Embryonic facial prominence (tissue), 1 donor: ENCODE results near the gene SNTG2.

ENCODE experiments used
- DNase-seq: peaks from one replicate; pipeline ENCODE4 v3.0.0-alpha.2; 2016; ENCODE audit errors: extremely low spot score

SNTG2 gene

DNA sequence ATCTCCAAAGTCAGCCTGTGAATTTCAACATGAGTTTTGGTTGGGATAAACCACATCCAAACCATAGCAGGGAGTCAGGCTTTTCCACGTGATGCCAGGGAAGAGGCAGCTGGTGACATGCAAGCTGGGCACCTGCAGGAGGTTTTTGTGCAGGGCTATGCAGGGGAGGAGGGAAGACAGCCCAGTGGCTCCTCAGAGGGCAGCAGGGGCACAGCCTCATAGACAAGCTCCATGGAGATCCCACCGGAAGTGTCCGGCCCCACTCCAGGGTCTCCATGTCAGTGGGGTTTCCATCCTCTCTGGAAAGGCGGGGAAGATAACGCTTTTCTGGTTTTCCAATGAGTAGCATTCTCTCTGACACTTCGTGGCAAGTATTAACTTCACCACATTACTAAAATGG, 327.0 kb downstream of the SNTG2 start:
- DNase-seq = no peak

DNA sequence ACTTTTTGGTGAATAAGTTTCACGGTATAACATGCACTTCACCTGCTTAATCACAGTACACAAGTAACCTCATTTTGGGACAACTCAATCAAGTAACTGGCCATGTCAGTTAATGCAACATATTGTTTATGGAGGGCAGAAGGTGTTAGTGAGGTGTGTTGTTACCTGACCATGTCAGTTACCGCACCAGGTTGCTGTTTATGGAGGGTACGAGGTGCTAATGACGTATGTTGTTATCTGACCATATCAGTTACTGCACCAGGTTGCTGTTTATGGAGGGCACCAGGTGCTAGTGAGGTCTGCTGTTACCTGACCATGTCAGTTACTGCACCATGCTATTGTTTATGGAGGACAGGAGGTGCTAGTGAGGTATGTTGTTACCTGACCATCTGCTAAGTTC, 327.5 kb downstream of the SNTG2 start:
- DNase-seq = no peak

DNA sequence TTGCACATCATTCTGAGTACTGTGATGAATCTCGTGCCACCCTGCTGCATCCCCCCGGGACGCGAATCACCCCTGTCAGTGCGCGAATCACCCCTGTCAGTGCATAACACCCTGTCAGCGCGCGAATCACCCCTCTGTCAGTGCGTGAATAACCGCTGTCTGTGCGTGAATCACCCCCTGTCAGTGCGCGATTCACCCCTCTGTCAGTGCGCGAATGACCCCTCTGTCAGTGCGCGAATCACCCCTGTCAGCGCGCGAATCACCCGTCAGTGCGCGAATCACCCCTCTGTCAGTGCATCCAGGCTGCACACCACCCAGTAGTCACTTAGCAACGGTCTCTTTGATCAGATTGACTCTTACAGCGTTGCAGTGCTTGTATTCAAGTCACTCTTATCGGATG, 328.2 kb downstream of the SNTG2 start:
- no peak for DNase-seq

DNA sequence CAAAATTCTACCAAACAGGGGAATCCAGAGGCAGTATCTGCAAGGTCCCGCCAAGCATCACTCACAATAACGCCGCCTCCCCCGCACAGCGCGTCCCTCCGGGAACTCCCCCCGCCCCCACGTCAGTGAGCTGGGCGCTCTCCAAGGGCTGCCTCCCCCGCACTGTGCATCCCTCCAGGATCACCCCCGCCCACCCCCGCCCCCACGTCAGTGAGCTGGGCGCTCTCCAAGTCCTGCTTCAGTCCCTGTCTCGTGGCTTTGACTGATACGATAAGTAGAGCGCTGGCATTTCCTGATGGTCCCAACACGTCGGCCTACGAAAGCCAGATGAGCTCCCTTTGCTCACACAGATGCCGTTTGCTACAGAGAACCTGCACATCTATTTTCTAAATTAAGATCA, 331.9 kb downstream of the SNTG2 start:
- no peak for DNase-seq

DNA sequence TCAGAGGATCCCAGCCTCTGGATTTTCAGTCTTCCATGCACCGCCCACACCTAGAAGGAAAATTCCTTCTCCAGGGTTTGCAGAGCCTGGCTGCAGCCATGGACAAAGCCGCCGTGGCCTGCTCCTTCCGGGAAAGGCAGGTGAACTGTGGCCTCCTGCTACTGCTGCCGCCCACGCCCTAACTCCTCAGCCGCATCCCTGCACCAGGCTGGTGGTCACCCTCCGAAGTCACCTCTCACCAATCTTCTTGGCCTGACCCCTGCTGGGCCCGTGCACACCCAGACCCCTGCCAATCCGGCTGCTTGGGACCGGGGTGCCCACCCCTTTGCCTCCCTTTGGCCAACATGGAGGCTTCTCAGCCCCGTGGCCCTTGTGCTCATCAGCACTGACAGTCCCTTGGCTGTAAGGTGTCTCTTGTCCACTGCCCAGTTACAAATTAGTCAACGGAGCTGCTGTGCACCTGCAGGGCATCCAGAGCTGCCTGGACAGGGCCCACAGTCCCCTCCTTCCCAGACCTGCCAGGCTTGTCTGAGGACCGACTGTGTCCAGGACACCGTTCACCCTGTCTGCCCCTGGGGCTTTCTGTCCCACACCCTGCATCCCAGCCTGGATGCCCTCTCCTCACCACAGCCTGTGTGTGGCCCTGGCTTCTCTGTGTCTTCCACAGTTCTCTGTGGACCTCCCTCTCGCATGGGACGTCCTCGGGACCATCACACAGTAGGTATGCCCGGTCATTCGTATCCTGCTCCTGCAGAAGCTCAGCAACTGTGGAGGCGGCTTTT, 332.6 kb downstream of the SNTG2 start:
- DNase-seq = no peak

DNA sequence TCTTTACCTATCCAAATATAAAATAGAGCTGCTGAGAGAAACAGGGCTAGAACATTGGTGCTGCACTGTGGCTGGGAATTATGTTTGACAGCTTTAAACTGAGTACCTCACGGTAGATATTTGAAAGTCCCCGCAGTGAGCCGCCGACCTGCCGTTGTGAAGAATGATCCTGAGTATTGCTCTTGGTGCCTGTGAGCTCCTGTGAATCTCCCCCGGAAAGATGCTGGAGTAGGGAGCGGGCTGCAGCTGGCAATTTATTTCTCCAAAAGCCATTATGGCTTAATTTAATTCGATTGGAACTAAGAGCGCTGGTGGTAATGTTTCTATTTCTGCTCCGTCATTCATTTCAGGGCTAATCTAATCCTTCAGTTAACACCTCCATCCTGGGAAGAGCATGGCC, 333.2 kb downstream of the SNTG2 start:
- DNase-seq = no peak

DNA sequence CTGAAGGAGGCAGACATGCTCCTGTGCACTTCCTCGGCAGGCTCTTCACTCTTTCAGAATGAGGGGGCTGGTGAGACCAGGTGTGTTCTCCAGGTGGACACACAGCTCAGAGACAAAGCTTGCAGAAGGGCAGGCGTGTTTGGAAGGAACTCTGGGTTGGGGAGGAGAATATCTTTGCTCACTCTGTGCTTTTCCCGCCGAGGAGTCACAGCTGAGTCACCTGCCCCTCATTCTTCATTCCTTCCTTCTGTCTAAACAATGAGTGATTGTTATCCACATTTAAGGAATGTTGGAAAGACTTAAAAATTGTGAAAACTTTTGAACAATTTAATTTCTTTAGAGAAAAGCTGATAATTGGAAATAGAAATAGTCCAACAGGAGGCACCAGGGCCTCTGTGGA, 336.3 kb downstream of the SNTG2 start:
- DNase-seq = no peak

DNA sequence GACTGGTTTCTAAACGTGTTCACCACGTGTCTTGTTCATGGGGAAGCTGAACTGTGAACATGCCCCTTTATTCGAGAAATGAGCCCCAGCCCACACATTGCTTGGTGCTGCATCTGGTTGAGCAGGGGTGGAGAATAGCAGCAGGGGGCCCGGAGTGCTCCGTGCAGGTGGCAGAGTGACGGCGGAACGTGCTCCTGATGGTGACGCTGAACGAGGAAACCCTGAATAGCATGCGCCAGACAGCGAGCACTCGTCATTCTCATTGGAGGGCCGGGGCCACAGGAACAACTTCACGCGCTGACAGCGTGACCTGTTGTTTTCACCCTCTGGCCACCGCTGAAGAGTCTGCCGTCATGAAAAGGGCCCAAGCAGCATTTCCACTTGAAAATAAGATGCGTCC, 336.8 kb downstream of the SNTG2 start:
- DNase-seq = no peak

DNA sequence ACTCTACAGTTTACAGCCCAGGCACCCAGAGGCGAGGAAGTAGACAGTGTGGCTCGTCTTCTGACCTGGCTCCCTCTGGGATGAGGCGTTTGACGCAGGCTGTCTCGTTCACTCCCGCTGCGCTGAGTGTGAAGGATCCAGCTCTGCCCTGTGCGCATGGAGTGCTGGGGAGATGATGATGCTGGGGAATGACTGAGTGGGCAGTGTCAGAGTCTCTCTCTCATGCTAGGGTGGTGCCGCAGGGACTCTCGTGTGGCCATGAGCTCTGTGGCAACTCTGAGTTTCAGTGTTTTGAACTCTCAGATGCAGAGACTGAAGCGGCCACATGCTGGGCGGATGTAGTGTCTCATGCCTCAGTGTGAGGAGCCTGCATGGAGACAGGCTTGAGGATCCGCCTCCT, 344.3 kb downstream of the SNTG2 start:
- DNase-seq = no peak

DNA sequence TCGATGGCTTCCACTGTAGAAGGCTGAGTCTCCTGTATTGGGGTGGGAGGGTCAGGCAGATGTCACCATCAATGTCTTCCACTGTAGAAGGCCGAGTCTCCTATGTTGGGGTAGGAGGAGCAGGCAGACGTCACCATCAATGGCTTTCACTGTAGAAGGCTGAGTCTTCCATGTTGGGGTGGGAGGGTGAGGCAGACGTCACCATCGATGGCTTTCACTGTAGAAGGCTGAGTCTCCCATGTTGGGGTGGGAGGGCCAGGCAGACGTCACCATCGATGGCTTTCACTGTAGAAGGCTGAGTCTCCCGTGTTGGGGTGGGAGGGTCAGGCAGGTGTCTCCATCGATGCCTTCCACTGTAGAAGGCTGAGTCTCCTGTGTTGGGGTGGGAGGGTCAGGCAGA, 345.1 kb downstream of the SNTG2 start:
- DNase-seq = no peak

DNA sequence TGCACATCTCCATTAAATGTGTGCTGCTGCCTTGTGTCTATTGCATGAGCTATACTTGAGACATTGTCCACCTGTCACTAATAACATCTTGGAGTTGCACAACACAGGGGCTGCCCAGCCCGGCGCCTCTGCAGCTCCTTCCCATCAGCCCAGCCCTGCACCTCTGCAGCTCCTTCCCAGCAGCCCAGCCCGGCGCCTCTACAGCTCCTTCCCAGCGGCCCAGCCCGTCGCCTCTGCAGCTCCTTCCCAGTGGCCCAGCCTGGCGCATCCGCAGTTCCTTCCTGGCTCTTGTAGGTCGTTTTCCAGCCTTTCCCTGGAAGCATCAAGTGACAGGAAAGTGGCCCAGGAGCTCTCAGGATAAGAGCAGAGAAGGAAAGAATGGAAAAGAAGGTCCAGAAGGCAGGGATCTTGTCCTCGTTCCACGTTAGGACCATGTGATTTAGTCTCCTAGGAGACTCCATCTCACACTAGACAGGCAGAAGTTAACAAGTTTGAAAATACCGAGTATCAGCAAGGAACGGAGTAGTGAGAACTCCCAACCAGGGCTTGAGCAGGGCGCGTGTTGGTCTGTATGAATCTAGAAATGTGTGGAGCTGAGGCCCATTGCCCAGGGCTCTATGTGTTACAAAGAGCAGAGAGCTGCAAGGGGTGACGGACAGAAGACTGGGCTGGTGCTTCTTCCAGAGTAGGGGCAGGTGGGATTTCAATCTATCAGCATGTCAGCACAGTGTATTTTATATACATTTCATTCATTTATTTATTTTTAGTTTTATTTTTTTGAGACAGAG, 346.9 kb downstream of the SNTG2 start:
- no peak for DNase-seq

DNA sequence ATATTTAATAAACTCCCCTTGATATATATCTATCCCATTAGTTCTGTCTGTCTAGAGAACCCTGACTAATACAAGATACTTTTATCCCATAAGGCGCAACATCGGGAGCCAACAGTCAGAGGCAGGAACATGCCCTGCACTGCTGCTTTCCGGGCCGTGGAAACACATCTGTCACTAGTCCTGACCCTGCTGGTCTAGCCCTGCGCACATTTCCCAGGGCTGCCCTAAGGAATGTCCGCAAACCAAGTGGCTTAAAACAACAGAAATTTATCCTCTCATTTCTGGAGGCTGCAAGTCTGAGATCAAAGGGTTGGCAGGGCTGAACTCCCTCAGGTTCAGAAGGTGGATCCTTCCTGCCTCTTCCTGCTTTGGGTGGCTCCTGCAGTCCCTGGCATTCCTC, 348.4 kb downstream of the SNTG2 start:
- no peak for DNase-seq

DNA sequence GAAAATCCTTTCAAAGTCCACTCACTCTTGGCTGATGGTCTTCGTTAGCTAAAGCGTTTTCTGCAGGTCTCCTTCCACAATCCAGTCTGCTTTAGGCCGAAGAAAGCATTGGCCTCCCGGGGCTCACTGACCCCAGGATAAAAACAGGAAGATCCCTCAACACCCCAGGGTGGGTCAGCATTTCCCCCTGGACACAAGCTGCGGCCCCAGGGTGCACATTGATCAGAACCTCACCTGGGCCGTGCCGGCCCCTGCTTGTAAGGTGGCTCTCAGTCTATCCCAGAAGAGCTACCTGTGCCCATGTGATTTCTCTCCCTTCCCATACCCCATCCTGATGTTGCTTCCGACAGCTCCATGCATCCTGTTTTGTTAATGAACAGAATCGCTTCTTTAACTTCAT, 349.6 kb downstream of the SNTG2 start:
- DNase-seq = no peak

DNA sequence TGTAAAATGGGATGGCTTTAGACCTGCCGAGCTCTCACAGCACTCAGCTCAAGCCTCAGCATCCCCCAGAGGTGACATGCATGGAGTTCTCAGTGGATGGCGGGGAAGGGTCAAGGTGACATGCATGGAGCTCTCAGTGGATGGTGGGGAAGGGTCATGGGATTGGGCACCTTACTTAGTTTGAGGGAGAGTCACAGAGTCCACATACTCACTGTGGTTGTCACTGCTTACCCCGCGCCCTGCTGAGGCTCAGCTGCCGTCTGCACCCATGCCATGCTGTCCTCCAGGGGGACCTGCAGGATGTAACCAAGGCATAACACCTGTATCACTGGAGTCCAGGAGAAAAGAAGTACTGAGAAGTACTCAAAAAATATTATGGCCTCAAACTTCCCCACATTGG, 350.4 kb downstream of the SNTG2 start:
- DNase-seq = no peak

DNA sequence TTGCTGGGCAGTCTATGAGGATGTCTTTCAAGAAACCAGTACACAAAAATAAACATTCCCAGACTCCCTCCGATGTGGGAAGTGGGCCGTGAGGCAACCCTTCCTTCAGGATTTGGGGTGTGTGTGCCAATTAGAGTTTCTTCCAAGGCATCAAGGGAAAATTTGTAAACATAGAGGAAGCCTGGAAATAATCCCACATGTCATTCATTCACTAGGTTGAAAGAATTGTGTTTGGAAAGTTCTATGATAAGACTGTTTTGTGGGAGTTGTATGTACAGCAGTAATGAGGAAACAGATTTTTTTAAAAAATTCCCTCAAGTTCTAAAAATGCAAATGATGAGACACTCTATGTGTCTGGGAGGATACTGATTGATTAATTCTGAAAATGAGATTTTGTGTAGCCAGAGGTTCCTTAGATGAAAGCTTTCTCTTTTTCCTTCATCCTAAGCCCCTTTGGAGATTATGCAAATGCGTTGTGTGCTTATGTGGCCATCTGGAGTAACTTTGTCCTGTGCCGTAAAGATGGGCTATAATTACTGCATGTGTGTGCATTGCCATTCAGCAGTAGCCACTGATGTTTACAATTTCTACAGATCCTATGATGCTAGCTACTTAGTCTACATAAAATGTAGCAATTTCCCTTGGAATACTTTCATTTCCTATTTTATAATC, 354.8 kb downstream of the SNTG2 start:
- DNase-seq = no peak

DNA sequence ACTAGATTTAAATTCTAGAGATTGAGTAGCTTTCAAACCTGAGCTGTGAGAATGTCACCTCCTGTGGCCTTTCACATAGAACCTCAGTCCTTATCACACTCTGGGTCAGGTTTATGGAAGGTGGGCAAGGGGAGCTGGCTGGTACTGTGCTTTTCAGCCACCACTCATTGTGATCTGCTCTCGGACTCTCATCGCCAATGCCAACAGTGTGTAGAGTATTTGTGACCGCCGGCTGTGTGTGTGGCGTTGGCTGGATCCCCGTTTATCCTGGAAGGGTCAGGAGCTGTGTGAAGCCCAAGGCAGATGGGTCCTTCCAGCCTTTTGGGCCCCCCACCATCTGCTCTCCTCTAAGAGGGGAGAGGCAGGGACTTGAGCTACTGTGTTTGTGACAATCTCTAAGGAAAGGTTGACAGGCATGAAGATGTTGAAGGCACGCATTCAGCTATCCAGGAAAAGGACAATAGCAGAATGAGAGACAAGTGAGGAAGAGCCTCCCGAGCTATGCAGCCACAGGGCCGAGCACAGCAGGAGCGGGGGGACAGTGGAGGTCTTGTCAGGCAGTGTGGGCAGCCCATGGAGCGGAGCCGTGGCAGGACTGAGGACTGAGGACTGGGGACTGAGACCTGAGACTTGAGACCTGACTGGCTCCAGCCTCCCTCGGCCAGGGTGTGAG, 355.5 kb downstream of the SNTG2 start:
- DNase-seq = no peak

DNA sequence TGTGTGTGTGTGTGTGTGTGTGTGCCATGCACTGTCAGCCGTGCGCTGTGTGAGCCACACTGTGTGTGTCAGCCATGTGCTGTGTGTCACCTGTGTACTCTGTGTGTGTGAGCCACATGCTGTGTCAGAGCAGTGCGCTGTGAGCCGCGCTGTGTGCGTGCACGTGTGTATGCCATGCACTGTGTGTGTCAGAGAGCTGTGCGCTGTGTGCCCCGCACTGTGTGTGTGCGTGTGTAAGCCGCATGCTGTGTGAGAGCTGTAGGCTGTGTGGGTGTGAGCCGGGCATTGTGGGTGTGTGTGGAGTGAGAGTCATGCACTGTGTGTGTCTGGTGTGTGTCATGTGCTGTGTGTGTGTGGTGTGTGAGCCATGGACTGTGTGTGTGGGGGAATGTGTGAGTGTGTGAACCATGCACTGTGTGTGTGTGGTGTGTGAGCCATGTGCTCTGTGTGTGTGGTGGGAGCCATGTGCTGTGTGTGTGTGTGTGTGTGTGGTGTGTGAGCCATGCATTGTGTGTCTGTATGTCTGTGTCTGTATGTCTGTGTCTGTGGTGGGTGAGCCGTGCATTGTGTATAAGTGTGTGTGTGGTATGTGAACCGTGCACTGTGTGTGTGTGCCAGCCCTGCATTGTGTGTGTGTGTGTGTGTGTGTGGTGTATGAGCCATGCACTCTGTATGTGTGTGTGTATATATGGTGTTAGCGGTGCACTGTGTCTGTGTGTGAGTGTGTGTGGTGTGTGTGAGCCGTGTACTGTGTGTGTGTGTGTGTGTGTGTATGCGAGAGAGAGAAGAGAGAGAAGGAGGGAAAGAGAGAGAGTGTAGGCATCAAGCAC, 356.3 kb downstream of the SNTG2 start:
- no peak for DNase-seq

DNA sequence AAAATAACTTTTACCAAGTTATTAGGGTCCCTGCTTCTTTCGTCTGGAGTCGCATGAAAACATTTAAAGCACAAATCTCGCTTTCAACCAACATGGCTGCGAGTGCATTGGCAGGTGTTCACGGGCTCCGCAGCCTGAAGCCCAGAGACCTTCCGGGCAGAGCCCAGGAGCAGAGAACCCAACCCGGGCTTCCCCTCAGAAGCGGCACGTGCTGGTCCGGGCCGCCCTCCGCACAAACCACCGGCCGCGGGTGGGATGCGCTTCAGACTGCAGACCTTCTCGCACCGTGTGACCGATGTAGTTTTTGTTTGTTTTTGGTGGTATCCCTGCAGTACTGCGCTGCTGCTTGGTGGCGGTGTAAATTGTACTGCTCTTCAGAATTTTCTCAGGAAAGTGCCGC, 357.0 kb downstream of the SNTG2 start:
- DNase-seq = no peak

DNA sequence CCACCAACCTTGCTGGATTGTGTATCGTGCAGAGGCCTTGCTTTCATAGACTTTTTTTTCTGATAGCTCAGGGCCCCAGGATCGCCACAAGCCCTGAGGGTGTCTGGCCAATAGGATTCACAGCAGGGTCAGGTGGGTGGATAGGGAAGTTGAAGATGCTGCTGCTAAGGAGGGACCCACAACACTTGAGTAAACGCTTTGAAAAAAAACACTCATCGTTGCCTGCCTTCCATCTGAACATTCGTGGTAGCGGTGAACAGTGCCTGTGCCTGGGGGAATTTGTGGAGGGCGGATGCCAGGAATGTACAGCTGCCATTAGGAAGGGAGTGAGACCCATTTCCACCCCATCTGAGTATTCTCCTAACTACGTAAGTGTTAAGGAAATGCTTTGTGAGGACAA, 358.0 kb downstream of the SNTG2 start:
- DNase-seq = no peak

DNA sequence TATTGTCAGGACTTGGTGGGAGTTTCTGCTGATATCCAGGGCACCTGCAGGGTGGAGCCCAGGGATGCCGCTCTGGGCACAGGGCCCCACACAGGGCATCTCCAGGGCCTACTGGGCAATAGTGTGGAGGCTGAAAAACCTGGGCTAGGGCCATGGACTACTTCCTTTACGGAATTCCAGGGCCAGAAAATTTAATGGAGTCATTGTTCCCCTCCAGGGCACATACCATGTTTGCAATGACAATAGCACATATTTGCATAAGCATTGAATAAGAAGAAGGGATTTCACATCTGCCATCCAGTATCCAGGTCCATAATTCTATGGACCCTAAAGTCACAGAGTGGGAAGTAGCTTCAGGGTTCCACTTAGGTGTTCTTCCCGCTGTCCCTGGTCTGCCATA, 358.9 kb downstream of the SNTG2 start:
- no peak for DNase-seq

DNA sequence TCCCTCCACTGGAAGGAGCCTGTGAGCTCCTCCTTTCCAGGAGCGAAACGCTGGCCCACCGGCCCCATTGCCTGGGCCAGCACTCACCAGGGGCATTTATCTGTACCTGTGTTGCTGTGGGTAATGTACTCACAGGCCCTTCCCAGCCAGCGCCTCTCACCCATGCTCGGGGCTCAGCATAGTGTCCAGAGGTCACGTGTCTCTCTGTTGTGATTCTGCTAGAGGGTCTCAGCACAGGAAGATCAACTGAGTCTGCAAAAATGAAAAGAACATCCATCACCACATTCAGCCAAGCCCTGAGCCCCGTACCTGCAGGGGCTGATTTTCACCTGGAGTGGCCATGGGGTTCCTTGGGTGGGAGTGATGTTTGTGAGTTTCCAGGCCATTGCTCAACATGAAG, 359.6 kb downstream of the SNTG2 start:
- DNase-seq = no peak
